HepG2 (cell line): ENCODE data around the gene KCNQ2. TPM values are rescaled to one million over a fixed set of nuclear protein-coding genes. Genes with fewer than 3 reads are reported as not detected.
A peak's percentile ranks its signal among the peaks of the same experiment; 100 is the strongest.

Experiments used
- AGO1 ChIP-seq: fragments of 200-400 bp; formaldehyde crosslinking; IDR thresholded peaks from 2 replicates; pipeline ENCODE4 v1.6.1; 2017; ENCODE audit warnings: mild to moderate bottlenecking, low read depth, low read length, moderate library complexity; ENCODE audit not compliant: poor library complexity, severe bottlenecking
- ARID5B ChIP-seq: IDR thresholded peaks from 2 replicates; pipeline ENCODE4 v1.4.0; 2020; ENCODE audit warnings: mild to moderate bottlenecking, missing genetic modification reagents
- ATF4 ChIP-seq, 2 experiments: fragments of 450-650 bp in 1 of 2; sonication (generic) in 1 of 2; formaldehyde crosslinking; IDR thresholded peaks; 2 replicates each; pipeline versions ENCODE4 v1.5.0 to v1.8.0; 2020 to 2022; ENCODE audit warnings: mild to moderate bottlenecking in 1 of 2, missing genetic modification reagents in 1 of 2
- CENPBD1 ChIP-seq: sonication (generic); formaldehyde crosslinking; IDR thresholded peaks from 2 replicates; pipeline ENCODE4 v1.8.0; 2022; ENCODE audit warnings: missing genetic modification reagents, low read depth, mild to moderate bottlenecking, borderline replicate concordance
- ERF ChIP-seq: IDR thresholded peaks from 2 replicates; pipeline ENCODE4 v1.6.1; 2018; ENCODE audit warnings: missing biosample characterization, missing genetic modification reagents
- FOXC1 ChIP-seq: sonication (generic); formaldehyde crosslinking; IDR thresholded peaks from 2 replicates; pipeline ENCODE4 v1.8.0; 2022; ENCODE audit warnings: mild to moderate bottlenecking, missing genetic modification reagents, borderline replicate concordance
- IRF9 ChIP-seq: sonication (generic); formaldehyde crosslinking; IDR thresholded peaks from 2 replicates; pipeline ENCODE4 v1.8.0; 2022; ENCODE audit warnings: missing genetic modification reagents, mild to moderate bottlenecking, borderline replicate concordance
- JDP2 ChIP-seq: sonication (generic); formaldehyde crosslinking; IDR thresholded peaks from 2 replicates; pipeline ENCODE4 v1.8.1; 2022; ENCODE audit warnings: missing genetic modification reagents, borderline replicate concordance
- MED1 ChIP-seq: sonication (generic); formaldehyde crosslinking; IDR thresholded peaks from 2 replicates; pipeline ENCODE4 v1.4.0; 2020; ENCODE audit warnings: missing genetic modification reagents
- NKX3-1 ChIP-seq: sonication (generic); formaldehyde crosslinking; IDR thresholded peaks from 2 replicates; pipeline ENCODE4 v1.5.0; 2020; ENCODE audit warnings: missing genetic modification reagents
- PRDM10 ChIP-seq: sonication (generic); formaldehyde crosslinking; IDR thresholded peaks from 2 replicates; pipeline ENCODE4 v1.4.0; 2020; ENCODE audit warnings: low read depth, missing genetic modification reagents
- TBP ChIP-seq: sonication (generic); formaldehyde crosslinking; IDR thresholded peaks from 2 replicates; pipeline ENCODE4 v1.5.0; 2020; ENCODE audit warnings: missing genetic modification reagents
- TEF ChIP-seq: sonication (generic); formaldehyde crosslinking; IDR thresholded peaks from 2 replicates; pipeline ENCODE4 v1.5.0; 2020; ENCODE audit warnings: missing genetic modification reagents
- ZBTB7A ChIP-seq: sonication (generic); formaldehyde crosslinking; IDR thresholded peaks from 2 replicates; pipeline ENCODE4 v1.8.0; 2022; ENCODE audit warnings: mild to moderate bottlenecking, missing genetic modification reagents
- ZFY ChIP-seq: sonication (generic); formaldehyde crosslinking; IDR thresholded peaks from 2 replicates; pipeline ENCODE4 v1.4.0; 2020; ENCODE audit warnings: missing genetic modification reagents
- ZNF343 ChIP-seq: sonication (generic); formaldehyde crosslinking; IDR thresholded peaks from 2 replicates; pipeline ENCODE4 v1.4.0; 2020; ENCODE audit warnings: mild to moderate bottlenecking, missing genetic modification reagents
- ZNF557 ChIP-seq: sonication (generic); formaldehyde crosslinking; IDR thresholded peaks from 2 replicates; pipeline ENCODE4 v1.4.0; 2020; ENCODE audit warnings: missing genetic modification reagents
- polyA plus RNA-seq, 8 experiments: library from polyadenylated mRNA; depleted of rRNA in 3 of 8; stranded (reverse) in 7 of 8; unstranded in 1 of 8; fragments of >200 nt; fragmentation: Illumina TruSeq in 4 of 8; extraction: Trizol in 4 of 8; gene quantifications; 2 replicates each; pipeline versions ENCODE4 v1.2.1 to v1.2.3, GENCODE V29; 2011 to 2016; ENCODE audit warnings: low read depth in 4 of 8, missing spikeins in 1 of 8, mixed read lengths in 1 of 8; ENCODE audit not compliant: insufficient read depth in 1 of 8
- total RNA-seq, 5 experiments: library from RNA; depleted of rRNA; stranded (reverse); fragments of >200 nt; fragmentation: Illumina TruSeq; extraction: Trizol; gene quantifications; 2 replicates each; pipeline ENCODE4 v1.2.3, GENCODE V29; 2016; ENCODE audit warnings: low read depth in 1 of 5

Gene KCNQ2
- total and polyA plus RNA-seq, 2 of the 13 experiments (the other 11 are each of a cell fraction or from before 2014, with no cell fraction given): not detected

GRCh38 chr20:63376283-63377250, 95.9 kb downstream of the KCNQ2 start (continued):
- TF ChIP-seq ARID5B (CRISPR knock-in tag): no peak
- TF ChIP-seq TEF (CRISPR knock-in tag): no peak
- TF ChIP-seq AGO1: peak; percentile 38
- no peak for TF ChIP-seq JDP2
- TF ChIP-seq FOXC1 (CRISPR knock-in tag): no peak; the same call in 1 of the 2 replicates
- no peak for TF ChIP-seq CENPBD1 (CRISPR knock-in tag)
- no peak for TF ChIP-seq PRDM10 (CRISPR knock-in tag)
- no peak for TF ChIP-seq TBP (CRISPR knock-in tag)
- TF ChIP-seq ZNF343 (CRISPR knock-in tag): no peak
- no peak for TF ChIP-seq MED1 (CRISPR knock-in tag)
- TF ChIP-seq ZBTB7A (CRISPR knock-in tag): peak; percentile 97
- no peak for TF ChIP-seq NKX3-1 (CRISPR knock-in tag)
- 0 out of 2 replicates have a peak, but pooled peaks have one; percentile 1 for TF ChIP-seq ZFY
- no peak for TF ChIP-seq ERF (CRISPR knock-in tag)
- no peak for TF ChIP-seq ZNF557 (CRISPR knock-in tag)
- TF ChIP-seq ATF4 (CRISPR knock-in tag; IDR thresholded peaks at IDR 0.05): no peak
- no peak for TF ChIP-seq IRF9
